ENCODE measurements around the gene PHLPP1. TPM values are rescaled to one million over a fixed set of nuclear protein-coding genes. Genes with fewer than 3 reads are reported as not detected.

Gene PHLPP1
- total RNA-seq, 4 donors from 2014 or later: 17.7 to 29.5 (median 25.5) TPM

DNA sequence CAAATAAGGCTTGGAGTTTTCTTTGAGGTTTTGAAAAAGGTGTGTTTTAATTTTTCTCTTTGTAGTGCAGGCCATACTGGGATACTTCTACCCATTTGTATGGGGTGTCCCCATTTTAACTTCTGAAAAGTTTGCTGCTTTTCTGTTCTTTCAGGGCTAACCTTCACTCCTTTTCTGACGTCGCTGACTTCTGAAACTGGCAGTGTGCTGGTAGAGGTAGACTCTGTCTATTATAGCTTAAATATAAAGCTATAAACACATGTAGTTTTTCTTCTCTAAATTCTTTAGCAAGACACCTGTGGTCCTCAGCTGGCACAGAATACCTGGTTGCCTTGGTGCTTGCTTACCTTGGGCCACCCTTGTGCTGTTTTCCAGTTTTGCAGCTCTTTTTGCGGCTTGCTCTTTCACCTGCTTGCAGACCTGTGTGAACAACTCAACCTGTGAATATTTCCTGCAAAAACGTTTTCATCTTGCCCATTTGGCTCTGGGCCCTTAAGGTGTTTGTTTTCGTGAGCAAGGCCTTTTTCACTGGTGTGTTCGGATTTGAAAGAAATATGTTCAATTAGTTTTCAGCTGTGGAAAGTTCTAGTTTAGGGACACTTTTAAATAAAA, 42.2 kb downstream of the PHLPP1 start:
- no peak for TF ChIP-seq EP300 (IDR thresholded peaks at IDR 0.05; ENCODE audit: low read depth)
- TF ChIP-seq POLR2A (IDR thresholded peaks at IDR 0.05): no peak
- no peak for TF ChIP-seq POLR2AphosphoS5 (IDR thresholded peaks at IDR 0.05)
- TF ChIP-seq, protein P1, sequence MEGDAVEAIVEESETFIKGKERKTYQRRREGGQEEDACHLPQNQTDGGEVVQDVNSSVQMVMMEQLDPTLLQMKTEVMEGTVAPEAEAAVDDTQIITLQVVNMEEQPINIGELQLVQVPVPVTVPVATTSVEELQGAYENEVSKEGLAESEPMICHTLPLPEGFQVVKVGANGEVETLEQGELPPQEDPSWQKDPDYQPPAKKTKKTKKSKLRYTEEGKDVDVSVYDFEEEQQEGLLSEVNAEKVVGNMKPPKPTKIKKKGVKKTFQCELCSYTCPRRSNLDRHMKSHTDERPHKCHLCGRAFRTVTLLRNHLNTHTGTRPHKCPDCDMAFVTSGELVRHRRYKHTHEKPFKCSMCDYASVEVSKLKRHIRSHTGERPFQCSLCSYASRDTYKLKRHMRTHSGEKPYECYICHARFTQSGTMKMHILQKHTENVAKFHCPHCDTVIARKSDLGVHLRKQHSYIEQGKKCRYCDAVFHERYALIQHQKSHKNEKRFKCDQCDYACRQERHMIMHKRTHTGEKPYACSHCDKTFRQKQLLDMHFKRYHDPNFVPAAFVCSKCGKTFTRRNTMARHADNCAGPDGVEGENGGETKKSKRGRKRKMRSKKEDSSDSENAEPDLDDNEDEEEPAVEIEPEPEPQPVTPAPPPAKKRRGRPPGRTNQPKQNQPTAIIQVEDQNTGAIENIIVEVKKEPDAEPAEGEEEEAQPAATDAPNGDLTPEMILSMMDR (IDR thresholded peaks at IDR 0.05): no peak
- 53% methylated on average over 6 of the region's 6 CpGs for WGBS, 2 donors (ENCODE audit: low coverage in 1 of 2)

DNA sequence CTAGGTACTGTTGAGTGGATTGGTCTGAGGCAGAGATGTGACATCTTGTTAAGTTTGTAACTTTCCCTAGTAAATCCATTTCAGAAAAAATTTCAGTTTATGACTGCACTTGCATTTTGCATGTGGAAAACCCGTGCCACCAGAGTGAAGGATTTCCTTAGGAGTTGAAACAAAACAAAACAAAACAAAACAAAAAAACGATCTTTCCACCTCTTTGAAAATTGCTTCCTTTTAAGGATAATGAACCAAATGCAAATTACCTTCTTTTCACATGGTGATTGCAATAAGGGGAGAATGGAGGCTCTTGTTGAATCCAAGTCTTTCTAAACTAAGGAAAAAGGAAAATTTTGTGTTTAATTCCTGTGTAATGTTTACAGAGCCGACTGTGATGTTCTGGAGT, 43.2 kb downstream of the PHLPP1 start:
- intact Hi-C loops (cut with DNase I; ENCODE audit: low total_unique reads) (no loop called here), in situ Hi-C loops (cut with MboI; ENCODE audit: low pct_ligation_motif_present in 1 of 4, low pct_unique_long_range_greater_than_20kb in 1 of 4, low sequenced_read_pairs in 3 of 4) (no loop called here)
- Histone ChIP-seq H3K27me3 (no peaks in the 10 kb centered on the region), H3K27ac (no peak overlapping the region), H3K36me3 (no peaks in the 10 kb centered on the region), H3K4me1 (peaks cover 0 to 40% (median 11%) of the 10 kb centered on the region in 4 donors), H3K4me3 (no peak overlapping the region), H3K9me3 (no peaks in the 10 kb centered on the region)
- no peak for DNase-seq
- WGBS, 2 donors (ENCODE audit: low coverage in 1 of 2): 44 to 57% methylated on average over 3 of the region's 3 CpGs
- TF ChIP-seq POLR2AphosphoS5 (IDR thresholded peaks at IDR 0.05) (no peak), POLR2A (IDR thresholded peaks at IDR 0.05) (no peak), EP300 (IDR thresholded peaks at IDR 0.05; ENCODE audit: low read depth) (no peak)
- TF ChIP-seq, protein P1 (IDR thresholded peaks at IDR 0.05): no peak

More for the DNA sequence above, 42.2 kb downstream of the PHLPP1 start:
- H3K4me1 ChIP-seq: peaks cover 0 to 46% (median 14%) of the 10 kb centered on the region in 4 donors
- H3K9me3 ChIP-seq: no peaks in the 10 kb centered on the region
- H3K27me3 ChIP-seq: no peaks in the 10 kb centered on the region
- no peak for DNase-seq
- intact Hi-C loops (cut with DNase I; ENCODE audit: low total_unique reads) (no loop called here), in situ Hi-C loops (cut with MboI; ENCODE audit: low pct_ligation_motif_present in 1 of 4, low pct_unique_long_range_greater_than_20kb in 1 of 4, low sequenced_read_pairs in 3 of 4) (no loop called here)
- no peaks in the 10 kb centered on the region for H3K36me3 ChIP-seq
- H3K27ac ChIP-seq: peak overlapping the region; percentile 19 to 61 (median 53)
- peak overlapping the region in 1 of 4 donors; percentile 9 for H3K4me3 ChIP-seq

DNA sequence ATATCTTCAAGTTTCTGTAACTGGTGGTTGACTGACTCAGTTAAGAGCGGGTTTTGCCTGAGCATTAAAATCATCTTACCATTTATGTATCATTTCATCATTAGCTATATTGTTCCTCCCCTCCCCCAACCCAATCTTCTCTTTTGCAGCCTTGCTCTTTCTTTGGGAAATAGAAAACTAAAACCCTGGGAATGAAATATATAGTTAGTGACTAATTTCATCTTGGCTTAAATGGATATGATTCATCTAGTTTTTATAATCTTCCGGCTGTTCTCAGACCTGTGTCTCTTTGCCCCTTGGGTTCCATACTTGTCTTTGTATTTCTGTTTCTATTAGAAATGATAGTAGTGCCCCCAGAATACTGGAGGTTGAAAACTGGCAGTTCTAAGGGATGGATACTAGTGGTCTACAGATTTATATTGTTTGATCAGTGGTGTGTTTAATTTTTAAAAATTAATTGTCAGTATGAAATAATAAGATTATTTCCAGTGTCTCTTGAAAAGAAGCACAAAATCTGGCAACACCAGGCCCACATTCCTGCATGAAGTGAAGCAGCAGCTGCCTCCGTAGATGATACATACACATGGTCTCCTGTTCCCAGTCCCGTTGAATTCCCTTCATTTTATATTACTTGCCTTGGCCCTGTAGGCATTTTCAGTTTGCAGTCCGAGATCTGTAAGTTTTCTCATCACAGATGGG, 44.5 kb downstream of the PHLPP1 start:
- no peaks in the 10 kb centered on the region for H3K9me3 ChIP-seq
- intact Hi-C loops (cut with DNase I; ENCODE audit: low total_unique reads) (no loop called here), in situ Hi-C loops (cut with MboI; ENCODE audit: low pct_ligation_motif_present in 1 of 4, low pct_unique_long_range_greater_than_20kb in 1 of 4, low sequenced_read_pairs in 3 of 4) (no loop called here)
- 77 to 81% methylated on average over 4 to 5 of the region's 5 CpGs for WGBS, 2 donors (ENCODE audit: low coverage in 1 of 2)
- H3K4me3 ChIP-seq: no peak overlapping the region
- peaks cover 0 to 30% (median 11%) of the 10 kb centered on the region in 4 donors for H3K4me1 ChIP-seq
- H3K27me3 ChIP-seq: no peaks in the 10 kb centered on the region
- no peaks in the 10 kb centered on the region for H3K36me3 ChIP-seq
- no peak for TF ChIP-seq POLR2A (IDR thresholded peaks at IDR 0.05)
- no peak for TF ChIP-seq POLR2AphosphoS5 (IDR thresholded peaks at IDR 0.05)
- TF ChIP-seq, protein P1 (IDR thresholded peaks at IDR 0.05): no peak
- TF ChIP-seq EP300 (IDR thresholded peaks at IDR 0.05; ENCODE audit: low read depth): no peak
- no peak overlapping the region for H3K27ac ChIP-seq
- DNase-seq: no peak

DNA sequence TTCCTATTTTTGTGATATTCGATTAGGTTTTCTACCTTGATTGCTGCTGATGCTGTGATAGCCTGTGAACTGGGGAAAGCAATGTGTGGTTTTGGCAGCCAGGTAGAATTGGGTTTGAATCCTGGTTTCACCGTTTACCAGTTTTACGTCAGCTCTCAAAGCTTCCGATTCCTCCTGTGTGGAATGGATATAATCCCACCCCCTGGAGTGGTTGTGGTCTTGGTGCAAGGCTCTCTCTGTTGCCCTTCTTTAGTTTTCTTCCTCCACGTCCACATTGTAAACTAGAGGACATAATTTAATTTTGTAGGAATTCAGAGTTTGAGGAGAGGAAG, 45.0 kb downstream of the PHLPP1 start:
- no peak for TF ChIP-seq EP300 (IDR thresholded peaks at IDR 0.05; ENCODE audit: low read depth)
- no peaks in the 10 kb centered on the region for H3K36me3 ChIP-seq
- 69 to 87% methylated on average over 4 to 5 of the region's 5 CpGs for WGBS, 2 donors (ENCODE audit: low coverage in 1 of 2)
- DNase-seq: no peak
- no peaks in the 10 kb centered on the region for H3K9me3 ChIP-seq
- in situ Hi-C loops (cut with MboI; ENCODE audit: low pct_ligation_motif_present in 1 of 4, low pct_unique_long_range_greater_than_20kb in 1 of 4, low sequenced_read_pairs in 3 of 4): no loop called here
- H3K27me3 ChIP-seq: no peaks in the 10 kb centered on the region
- peaks cover 0 to 30% (median 11%) of the 10 kb centered on the region in 4 donors for H3K4me1 ChIP-seq
- intact Hi-C loops (cut with DNase I; ENCODE audit: low total_unique reads): no loop called here
- no peak overlapping the region for H3K4me3 ChIP-seq
- no peak overlapping the region for H3K27ac ChIP-seq
